GM12878 (cell line): ENCODE data around the gene FNDC8. TPM values are rescaled to one million over a fixed set of nuclear protein-coding genes. Genes with fewer than 3 reads are reported as not detected.
A peak's percentile ranks its signal among the peaks of the same experiment; 100 is the strongest.
"Not testable (repeated sequence)": the region's sequence is repeated elsewhere in the genome, so short reads cannot be mapped to it uniquely, and the experiment has no call there.

Experiments used
- ATAC-seq: fragments of 200-7000 bp; cut with Tn5 transposase; 3 replicates; pipeline ENCODE4 v1.9.1; 2020; ENCODE audit warnings: mild to moderate bottlenecking, moderate library complexity
- BruUV-seq: library from RNA; stranded (reverse); fragments of 400-500 nt; replicated peaks from 2 replicates; lab custom pipeline; 2021; lab: Mats Ljungman, UMichigan
- CTCF ChIA-PET: fragments of 300-600 bp; sonication (Branson Sonifier 250); formaldehyde crosslinking; extraction: SDS; loops from one replicate; lab custom pipeline; 2021; ENCODE audit warnings: inconsistent platforms; lab: Yijun Ruan, JAX
- POLR2A ChIA-PET: fragments of 350-600 bp; formaldehyde crosslinking; extraction: SDS; loops from one replicate; lab custom pipeline; 2021; ENCODE audit warnings: inconsistent platforms; lab: Charles Lee
- RAD21 ChIA-PET: fragments of 300-600 bp; sonication (Branson Sonifier 250); formaldehyde crosslinking; loops from one replicate; lab custom pipeline; 2023; ENCODE audit warnings: antibody characterized with exemption; ENCODE audit not compliant: unreplicated experiment; lab: Charles Lee
- SMC1A ChIA-PET: fragments of 300-600 bp; sonication (Branson Sonifier 250); formaldehyde crosslinking; loops from one replicate; lab custom pipeline; 2023; ENCODE audit not compliant: unreplicated experiment, uncharacterized antibody; lab: Charles Lee
- DNase-seq: peaks from one replicate; pipeline ENCODE4 v3.0.0-alpha.2; 2011; ENCODE audit warnings: low read depth, low spot score
- FAIRE-seq: peaks from 3 replicates; lab custom pipeline; 2011; peaks lifted over from hg19 to GRCh38; lab: Jason Lieb, UNC
- H2AFZ ChIP-seq: 2 replicates; pipeline ENCODE4 v1.6.0; 2011; ENCODE audit warnings: low read depth, low read length, control low read depth; ENCODE audit not compliant: control insufficient read depth
- H3K27ac ChIP-seq: 2 replicates; pipeline ENCODE4 v1.5.1; 2011; ENCODE audit warnings: control low read depth; ENCODE audit not compliant: control insufficient read depth, insufficient read depth
- H3K27me3 ChIP-seq, 2 experiments: replicated peaks in 1 of 2; 2 replicates each; pipeline versions ENCODE4 v1.6.0 to v1.6.1; 2011; ENCODE audit warnings: low read length in 1 of 2; ENCODE audit not compliant: control insufficient read depth in 2 of 2, insufficient read depth in 2 of 2
- H3K36me3 ChIP-seq, 2 experiments: 2 replicates each; pipeline ENCODE4 v1.5.1; 2011; ENCODE audit warnings: low read length in 1 of 2; ENCODE audit not compliant: control insufficient read depth in 2 of 2, insufficient read depth in 2 of 2
- H3K4me1 ChIP-seq: 2 replicates; pipeline ENCODE4 v1.6.1; 2011; ENCODE audit warnings: mild to moderate bottlenecking, low read length, moderate library complexity, mixed read lengths; ENCODE audit not compliant: control insufficient read depth, insufficient read depth
- H3K4me2 ChIP-seq: 2 replicates; pipeline ENCODE4 v1.6.0; 2011; ENCODE audit warnings: control low read depth; ENCODE audit not compliant: control insufficient read depth, insufficient read depth
- H3K4me3 ChIP-seq: fragments of 200-600 bp; sonication (generic); 2 replicates; pipeline ENCODE4 v1.5.1; 2016
- H3K79me2 ChIP-seq: 2 replicates; pipeline ENCODE4 v1.6.0; 2011; ENCODE audit warnings: low read length; ENCODE audit not compliant: control insufficient read depth, insufficient read depth
- H3K9ac ChIP-seq: 2 replicates; pipeline ENCODE4 v1.8.0; 2011; ENCODE audit warnings: low read length, control low read depth, mixed read lengths; ENCODE audit not compliant: control insufficient read depth, insufficient read depth
- H3K9me3 ChIP-seq: replicated peaks from 3 replicates; pipeline ENCODE4 v1.5.1; 2011; ENCODE audit warnings: mild to moderate bottlenecking, low read length; ENCODE audit not compliant: control insufficient read depth, insufficient read depth
- H4K20me1 ChIP-seq: 2 replicates; pipeline ENCODE4 v1.6.0; 2011; ENCODE audit not compliant: control insufficient read depth, insufficient read depth
- ATF7 ChIP-seq: fragments of 450-650 bp; IDR thresholded peaks from 2 replicates; pipeline ENCODE4 v1.6.1; 2016; ENCODE audit warnings: low read depth, mild to moderate bottlenecking
- ETV6 ChIP-seq, 2 experiments: fragments of 450-650 bp in 1 of 2; IDR thresholded peaks in 1 of 2; conservative IDR thresholded peaks in 1 of 2; 2 replicates each; pipeline ENCODE4 v1.6.1; 2014; ENCODE audit warnings: antibody characterized with exemption in 1 of 2, borderline replicate concordance in 1 of 2, low read depth in 1 of 2, mild to moderate bottlenecking in 1 of 2, moderate library complexity in 1 of 2
- RELA ChIP-seq: fragments of 450-650 bp; IDR thresholded peaks from 2 replicates; pipeline ENCODE4 v1.8.0; 2014; ENCODE audit warnings: borderline replicate concordance; ENCODE audit not compliant: partially characterized antibody
- SMARCA5 ChIP-seq: fragments of 450-650 bp; IDR thresholded peaks from 2 replicates; pipeline ENCODE4 v1.6.1; 2017; ENCODE audit warnings: mild to moderate bottlenecking
- USF2 ChIP-seq: IDR thresholded peaks from 2 replicates; pipeline ENCODE4 v1.6.1; 2011; ENCODE audit warnings: low read depth, low read length, improper control_type of control experiment, borderline replicate concordance
- ZNF274 ChIP-seq: IDR thresholded peaks from one replicate; pipeline ENCODE4 v1.8.0; 2011; ENCODE audit not compliant: insufficient read length, insufficient read depth
- WGBS: methylation state at CpG from one replicate; pipeline ENCODE4 v1.1.6; 2016; ENCODE audit warnings: low lambda C conversion rate; ENCODE audit not compliant: insufficient replicate concordance, insufficient coverage; ENCODE audit errors: missing lambda C conversion rate; 5-methylcytosine and 5-hydroxymethylcytosine counted together
- in situ Hi-C: fragments of 300-500 bp; cut with MboI; formaldehyde crosslinking; loops from 9 replicates; pipeline ENCODE4 v1.14.3; 2018; ENCODE audit warnings: mixed read lengths
- intact Hi-C: fragments of 100-400 bp; cut with micrococcal nuclease; formaldehyde crosslinking; loops from one replicate; pipeline ENCODE4 v1.14.2; 2022; ENCODE audit not compliant: unreplicated experiment
- polyA plus RNA-seq, 11 experiments: library from polyadenylated mRNA; depleted of rRNA in 4 of 11; unstranded in 6 of 11; stranded (reverse) in 5 of 11; fragments of >200 nt; fragmentation: Nextera tagmentation in 4 of 11; fragmentation: Illumina TruSeq in 1 of 11; extraction: Ambion mirVana in 4 of 11; extraction: Trizol in 1 of 11; gene quantifications; 1 replicate in 1 of 11; 2 replicates in 10 of 11; pipeline versions ENCODE4 v1.2.1 to v1.2.3, GENCODE V29; 2011 to 2016; ENCODE audit warnings: inconsistent platforms in 2 of 11, missing spikeins in 2 of 11, low read depth in 1 of 11
- total RNA-seq, 4 experiments: library from RNA; depleted of rRNA in 3 of 4; stranded (reverse); fragments of >200 nt in 3 of 4; fragmentation: Illumina TruSeq in 1 of 4; extraction: Trizol in 1 of 4; gene quantifications; 2 replicates each; pipeline versions ENCODE4 v1.2.1 to v1.2.3, GENCODE V29; 2013 to 2021

FNDC8 gene
- total and polyA plus RNA-seq, 10 of the 15 experiments (the other 5 are each of a cell fraction or from before 2014, with no cell fraction given): 0.06 to 0.15 (median 0.11) TPM; not detected in 7

GRCh38 chr17:35171834-35172233 lies 50.4 kb downstream of the FNDC8 start:
- no peaks in the 10 kb centered on the region for H4K20me1 ChIP-seq
- no peak overlapping the region for H3K4me2 ChIP-seq
- no peaks in the 10 kb centered on the region for H3K36me3 ChIP-seq
- no peaks in the 10 kb centered on the region for H3K79me2 ChIP-seq
- H3K27me3 ChIP-seq: peaks cover 0 to 5% of the 10 kb centered on the region in 2 experiments; a peak in 3 of 4 replicates
- POLR2A ChIA-PET: no interaction called here
- H3K4me1 ChIP-seq: no peaks in the 10 kb centered on the region
- intact Hi-C loops: loop anchor here (1.0 to 2.0 kb wide), 2 partner anchors 367 to 575 kb away; no protein-coding TSS in a partner anchor
- DNase-seq: no peak
- ATAC-seq: no peak
- no peak overlapping the region for H3K4me3 ChIP-seq
- H3K27ac ChIP-seq: no peak overlapping the region
- H2AFZ ChIP-seq: no peak overlapping the region
- CTCF ChIA-PET: interaction anchor here (1.3 kb wide), 1 partner anchor 361 kb away, joined by 7 read pairs; no protein-coding TSS in a partner anchor
- in situ Hi-C loops: no loop called here
- SMC1A ChIA-PET: interaction anchor here (1.0 kb wide), 1 partner anchor 368 kb away, joined by 3 read pairs; no protein-coding TSS in a partner anchor
- no peaks in the 10 kb centered on the region for H3K9me3 ChIP-seq
- no peak overlapping the region for H3K9ac ChIP-seq
- RAD21 ChIA-PET: interaction anchor here (2.1 kb wide), 1 partner anchor 362 kb away, joined by 6 read pairs; no protein-coding TSS in a partner anchor
- BruUV-seq: no TSS peak
- no peak for FAIRE-seq
- 0% methylated on average over 2 of the region's 2 CpGs for WGBS
- no peak for TF ChIP-seq ZNF274
- TF ChIP-seq RELA: no peak
- TF ChIP-seq ETV6 (conservative IDR thresholded peaks at IDR 0.05 in 1 of 2, IDR thresholded peaks at IDR 0.05 in 1 of 2; ENCODE audit: borderline replicate concordance in 1 of 2, low read depth in 1 of 2): no peak
- TF ChIP-seq ATF7: peak; percentile 79
- no peak for TF ChIP-seq SMARCA5
- TF ChIP-seq USF2: no peak

GRCh38 chr17:35172321-35172720 lies 50.9 kb downstream of the FNDC8 start:
- H3K4me2 ChIP-seq, RAD21 ChIA-PET, intact Hi-C loops, DNase-seq, in situ Hi-C loops, BruUV-seq, ATAC-seq, SMC1A ChIA-PET, FAIRE-seq, POLR2A ChIA-PET, H3K27me3 ChIP-seq, H3K79me2 ChIP-seq, H3K9ac ChIP-seq, H2AFZ ChIP-seq, H4K20me1 ChIP-seq, H3K36me3 ChIP-seq, H3K27ac ChIP-seq, H3K4me1 ChIP-seq, H3K4me3 ChIP-seq, H3K9me3 ChIP-seq: not testable (repeated sequence)
- 0% methylated on average over 3 of the region's 3 CpGs for WGBS
- CTCF ChIA-PET: interaction anchor here (1.2 kb wide), 1 partner anchor 16 kb away, joined by 3 read pairs; no protein-coding TSS in a partner anchor
